Loucy (cell line): ENCODE data around the gene CDH26.

Source experiments
- H2AFZ ChIP-seq: fragments of 200-600 bp; sonication (generic); 2 replicates; pipeline ENCODE4 v1.6.0; 2016; ENCODE audit warnings: antibody characterized with exemption, mild to moderate bottlenecking, low read length, moderate library complexity
- H3F3A ChIP-seq: fragments of 200-600 bp; 2 replicates; pipeline ENCODE4 v1.6.0; 2016; ENCODE audit warnings: antibody characterized with exemption, low read depth, mild to moderate bottlenecking
- H3K27me3 ChIP-seq: fragments of 200-600 bp; sonication (generic); 2 replicates; pipeline ENCODE4 v1.6.1; 2014; ENCODE audit warnings: low read length, mild to moderate bottlenecking; ENCODE audit not compliant: insufficient read depth, poor library complexity, severe bottlenecking
- H3K36me3 ChIP-seq: fragments of 200-600 bp; sonication (generic); 2 replicates; pipeline ENCODE4 v1.6.1; 2016; ENCODE audit warnings: low read length; ENCODE audit not compliant: insufficient read depth
- H3K4me1 ChIP-seq: fragments of 200-600 bp; sonication (generic); 2 replicates; pipeline ENCODE4 v1.5.1; 2014; ENCODE audit warnings: low read length, mild to moderate bottlenecking; ENCODE audit not compliant: insufficient read depth, poor library complexity, severe bottlenecking
- H3K4me2 ChIP-seq: fragments of 200-600 bp; sonication (generic); 2 replicates; pipeline ENCODE4 v1.6.0; 2014; ENCODE audit warnings: antibody characterized with exemption, low read length, low read depth, mild to moderate bottlenecking; ENCODE audit not compliant: poor library complexity, severe bottlenecking
- H3K4me3 ChIP-seq: fragments of 200-600 bp; sonication (generic); 2 replicates; pipeline ENCODE4 v1.5.1; 2014; ENCODE audit warnings: low read length, mild to moderate bottlenecking, mixed read lengths; ENCODE audit not compliant: poor library complexity, severe bottlenecking
- H3K79me2 ChIP-seq: fragments of 200-600 bp; sonication (generic); 2 replicates; pipeline ENCODE4 v1.6.1; 2014; ENCODE audit warnings: low read length; ENCODE audit not compliant: insufficient read depth
- H3K9ac ChIP-seq: fragments of 200-600 bp; sonication (generic); 2 replicates; pipeline ENCODE4 v1.6.0; 2014; ENCODE audit warnings: mild to moderate bottlenecking, low read depth, low read length, moderate library complexity; ENCODE audit not compliant: poor library complexity, severe bottlenecking
- H3K9me2 ChIP-seq: fragments of 200-600 bp; sonication (generic); replicated peaks from 2 replicates; pipeline ENCODE4 v1.6.1; 2016; ENCODE audit warnings: low read depth, low read length, mixed read lengths
- H3K9me3 ChIP-seq: fragments of 200-600 bp; sonication (generic); 2 replicates; pipeline ENCODE4 v1.6.1; 2014; ENCODE audit warnings: mild to moderate bottlenecking, antibody characterized with exemption, low read length, low read depth; ENCODE audit not compliant: insufficient read depth
- H4K20me1 ChIP-seq: fragments of 200-600 bp; sonication (generic); 2 replicates; pipeline ENCODE4 v1.6.0; 2014; ENCODE audit warnings: antibody characterized with exemption, low read length, mild to moderate bottlenecking; ENCODE audit not compliant: insufficient read depth, poor library complexity, severe bottlenecking
- EZH2phosphoT487 ChIP-seq: fragments of 200-600 bp; IDR thresholded peaks from 2 replicates; pipeline ENCODE4 v1.6.1; 2018; ENCODE audit warnings: antibody characterized with exemption, mild to moderate bottlenecking, moderate library complexity, borderline replicate concordance
- TF ChIP-seq, protein P1 (sequence below): fragments of 200-600 bp; sonication (generic); conservative IDR thresholded peaks from 2 replicates; pipeline ENCODE4 v1.5.1; 2014; ENCODE audit warnings: mild to moderate bottlenecking, antibody characterized with exemption, low read length

CDH26 gene

DNA sequence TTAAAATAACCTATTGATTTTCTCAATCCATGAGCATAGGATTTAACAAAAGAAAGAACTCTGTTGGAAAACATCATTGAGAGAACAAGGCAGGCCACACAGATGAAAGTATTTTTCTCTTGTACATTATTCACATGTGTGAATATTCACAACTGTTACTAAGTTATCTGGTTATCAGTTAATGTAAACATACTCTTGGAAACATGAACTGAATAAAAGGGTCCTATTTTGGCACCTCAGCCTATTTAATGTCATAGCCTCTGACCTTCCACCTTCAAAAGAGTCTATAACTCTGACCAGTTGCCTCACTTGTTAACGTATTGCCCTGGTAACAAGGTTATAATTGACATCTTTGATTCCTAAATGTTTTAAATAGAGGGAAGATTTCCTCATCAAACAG, 32.9 kb upstream of the CDH26 start:
- H3K4me2 ChIP-seq = no peak overlapping the region
- TF ChIP-seq, protein P1, sequence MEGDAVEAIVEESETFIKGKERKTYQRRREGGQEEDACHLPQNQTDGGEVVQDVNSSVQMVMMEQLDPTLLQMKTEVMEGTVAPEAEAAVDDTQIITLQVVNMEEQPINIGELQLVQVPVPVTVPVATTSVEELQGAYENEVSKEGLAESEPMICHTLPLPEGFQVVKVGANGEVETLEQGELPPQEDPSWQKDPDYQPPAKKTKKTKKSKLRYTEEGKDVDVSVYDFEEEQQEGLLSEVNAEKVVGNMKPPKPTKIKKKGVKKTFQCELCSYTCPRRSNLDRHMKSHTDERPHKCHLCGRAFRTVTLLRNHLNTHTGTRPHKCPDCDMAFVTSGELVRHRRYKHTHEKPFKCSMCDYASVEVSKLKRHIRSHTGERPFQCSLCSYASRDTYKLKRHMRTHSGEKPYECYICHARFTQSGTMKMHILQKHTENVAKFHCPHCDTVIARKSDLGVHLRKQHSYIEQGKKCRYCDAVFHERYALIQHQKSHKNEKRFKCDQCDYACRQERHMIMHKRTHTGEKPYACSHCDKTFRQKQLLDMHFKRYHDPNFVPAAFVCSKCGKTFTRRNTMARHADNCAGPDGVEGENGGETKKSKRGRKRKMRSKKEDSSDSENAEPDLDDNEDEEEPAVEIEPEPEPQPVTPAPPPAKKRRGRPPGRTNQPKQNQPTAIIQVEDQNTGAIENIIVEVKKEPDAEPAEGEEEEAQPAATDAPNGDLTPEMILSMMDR = no peak
- TF ChIP-seq EZH2phosphoT487 = no peak

DNA sequence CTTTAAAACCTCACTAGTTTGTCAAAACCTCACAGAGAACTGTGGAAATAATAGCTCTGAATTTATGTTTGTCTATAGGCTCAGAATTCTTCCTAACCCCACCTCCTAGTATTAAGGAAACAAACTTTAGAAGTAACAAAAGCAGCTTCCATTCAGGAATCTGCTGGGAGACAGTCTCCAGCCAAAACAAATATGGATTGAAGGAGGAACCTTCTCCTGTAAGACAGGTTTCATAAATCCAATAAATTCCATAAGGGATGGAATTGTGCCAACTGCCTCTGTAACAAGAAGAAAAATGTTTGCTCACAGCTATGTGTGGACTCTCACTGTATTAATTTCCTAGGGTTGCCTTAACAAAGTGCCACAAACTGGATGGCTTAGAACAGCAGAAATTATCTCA, 32.3 kb upstream of the CDH26 start:
- no peaks in the 10 kb centered on the region for H3K79me2 ChIP-seq
- no peaks in the 10 kb centered on the region for H3K36me3 ChIP-seq
- H3K4me3 ChIP-seq = no peak overlapping the region
- no peaks in the 10 kb centered on the region for H3F3A ChIP-seq
- H3K4me2 ChIP-seq = no peak overlapping the region
- no peaks in the 10 kb centered on the region for H3K4me1 ChIP-seq
- no peaks in the 10 kb centered on the region for H3K9me3 ChIP-seq
- no peaks in the 10 kb centered on the region for H4K20me1 ChIP-seq
- TF ChIP-seq EZH2phosphoT487 = no peak
- TF ChIP-seq, protein P1 = no peak
- no peak overlapping the region for H3K9ac ChIP-seq
- no peaks in the 10 kb centered on the region for H3K27me3 ChIP-seq
- no peak overlapping the region for H2AFZ ChIP-seq
- H3K9me2 ChIP-seq = no peaks in the 10 kb centered on the region

More for the DNA sequence above, 32.9 kb upstream of the CDH26 start:
- no peak overlapping the region for H2AFZ ChIP-seq
- H4K20me1 ChIP-seq = no peaks in the 10 kb centered on the region
- no peaks in the 10 kb centered on the region for H3F3A ChIP-seq
- H3K79me2 ChIP-seq = no peaks in the 10 kb centered on the region
- H3K4me1 ChIP-seq = no peaks in the 10 kb centered on the region
- no peaks in the 10 kb centered on the region for H3K9me3 ChIP-seq
- H3K9me2 ChIP-seq = no peaks in the 10 kb centered on the region
- H3K27me3 ChIP-seq = no peaks in the 10 kb centered on the region
- H3K36me3 ChIP-seq = no peaks in the 10 kb centered on the region
- H3K4me3 ChIP-seq = no peak overlapping the region
- H3K9ac ChIP-seq = no peak overlapping the region

DNA sequence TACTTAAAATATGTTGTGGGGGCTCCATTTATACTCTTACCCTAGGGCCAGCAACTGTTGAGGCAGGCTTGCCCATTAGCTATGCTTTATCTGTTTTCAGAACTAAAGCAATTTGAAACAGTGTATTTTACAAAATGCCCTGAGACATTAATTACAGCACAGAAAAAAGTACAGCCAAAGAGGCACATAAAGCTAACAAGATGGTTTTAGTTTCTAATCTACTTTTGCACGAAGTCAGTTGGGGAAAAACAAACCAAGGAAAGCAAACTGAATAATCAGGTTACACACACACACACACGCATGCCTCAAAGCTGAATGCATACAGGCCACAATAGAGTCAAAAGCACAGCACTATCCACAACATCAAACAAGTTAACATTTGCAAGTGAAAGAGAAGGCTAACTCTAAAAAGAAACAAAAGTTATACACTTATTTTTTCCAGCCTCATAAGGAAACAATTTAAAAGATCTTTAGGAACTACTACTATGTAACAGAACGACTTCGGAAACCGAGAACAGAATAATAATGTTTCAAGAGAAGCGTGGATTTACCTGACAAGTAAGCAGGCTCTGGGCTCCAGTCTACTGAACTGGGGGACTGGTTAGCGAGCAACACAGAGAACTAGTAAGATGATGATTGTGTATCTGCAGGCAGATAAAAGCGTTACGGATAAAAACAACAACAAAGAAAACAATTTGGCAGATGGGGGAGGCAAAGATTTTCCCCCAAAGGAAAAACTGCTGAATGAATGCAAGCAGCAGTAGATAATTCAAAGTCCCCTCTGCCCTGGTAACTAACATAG, 26.5 kb upstream of the CDH26 start:
- Histone ChIP-seq H3K9ac (no peak overlapping the region), H3K36me3 (no peaks in the 10 kb centered on the region), H2AFZ (no peak overlapping the region), H3K4me1 (no peaks in the 10 kb centered on the region), H3K27me3 (no peaks in the 10 kb centered on the region), H3K79me2 (no peaks in the 10 kb centered on the region), H3K9me3 (no peaks in the 10 kb centered on the region), H3K4me3 (no peak overlapping the region), H3K4me2 (no peak overlapping the region), H4K20me1 (no peaks in the 10 kb centered on the region), H3K9me2 (no peaks in the 10 kb centered on the region), H3F3A (no peaks in the 10 kb centered on the region)
- no peak for TF ChIP-seq EZH2phosphoT487
- TF ChIP-seq, protein P1 = no peak
